Keratinocyte (primary cell): ENCODE measurements around the gene FBXO9. TPM values are rescaled to one million over a fixed set of nuclear protein-coding genes. Genes with fewer than 3 reads are reported as not detected.

Experiments used
- DNase-seq: peaks from one replicate; pipeline ENCODE4 v3.0.0-alpha.2; 2011; ENCODE audit warnings: low read depth, missing footprints, low spot score
- FAIRE-seq: peaks from 2 replicates; lab custom pipeline; 2011; peaks lifted over from hg19 to GRCh38; lab: Jason Lieb, UNC
- H2AFZ ChIP-seq: 2 replicates; pipeline ENCODE4 v1.6.0; 2012; ENCODE audit warnings: low read length, control low read depth, inconsistent platforms; ENCODE audit not compliant: control insufficient read depth
- H3K27ac ChIP-seq: 2 replicates; pipeline ENCODE4 v1.5.1; 2011; ENCODE audit warnings: low read length; ENCODE audit not compliant: control insufficient read depth, insufficient read depth
- H3K27me3 ChIP-seq: 3 replicates; pipeline ENCODE4 v1.6.0; 2011; ENCODE audit warnings: low read length; ENCODE audit not compliant: control insufficient read depth, insufficient read depth; ENCODE audit errors: extremely low read depth
- H3K36me3 ChIP-seq, 2 experiments: 2 replicates in 1 of 2; 3 replicates in 1 of 2; pipeline ENCODE4 v1.5.1; 2011; ENCODE audit warnings: low read length in 2 of 2, mild to moderate bottlenecking in 1 of 2; ENCODE audit not compliant: control insufficient read depth in 2 of 2, insufficient read depth in 2 of 2; ENCODE audit errors: extremely low read depth in 1 of 2
- H3K4me1 ChIP-seq: 3 replicates; pipeline ENCODE4 v1.5.1; 2011; ENCODE audit warnings: low read length; ENCODE audit not compliant: control insufficient read depth, insufficient read depth; ENCODE audit errors: extremely low read depth
- H3K4me2 ChIP-seq: 3 replicates; pipeline ENCODE4 v1.6.0; 2011; ENCODE audit warnings: low read depth, low read length; ENCODE audit not compliant: control insufficient read depth, insufficient read depth; ENCODE audit errors: extremely low read depth
- H3K4me3 ChIP-seq, 3 experiments: fragments of 200-600 bp in 1 of 3; sonication (generic) in 1 of 3; 2 replicates in 2 of 3; 3 replicates in 1 of 3; pipeline ENCODE4 v1.5.1; 2011 to 2016; ENCODE audit warnings: low read length in 3 of 3, mild to moderate bottlenecking in 3 of 3, control low read depth in 2 of 3, inconsistent platforms in 1 of 3, low read depth in 1 of 3, mixed read lengths in 1 of 3, mixed run types in 1 of 3, moderate library complexity in 1 of 3; ENCODE audit not compliant: control insufficient read depth in 2 of 3, insufficient read depth in 2 of 3; ENCODE audit errors: extremely low read depth in 1 of 3
- H3K79me2 ChIP-seq: 2 replicates; pipeline ENCODE4 v1.6.0; 2012; ENCODE audit warnings: low read length; ENCODE audit not compliant: control insufficient read depth, insufficient read depth
- H3K9ac ChIP-seq: 3 replicates; pipeline ENCODE4 v1.6.0; 2011; ENCODE audit warnings: low read length; ENCODE audit not compliant: control insufficient read depth, insufficient read depth; ENCODE audit errors: extremely low read depth
- H3K9me1 ChIP-seq: 3 replicates; pipeline ENCODE4 v1.6.0; 2011; ENCODE audit warnings: low read length; ENCODE audit not compliant: control insufficient read depth, insufficient read depth; ENCODE audit errors: extremely low read depth
- H3K9me3 ChIP-seq: 2 replicates; pipeline ENCODE4 v1.5.1; 2012; ENCODE audit warnings: low read depth, low read length; ENCODE audit not compliant: control insufficient read depth
- H4K20me1 ChIP-seq: 3 replicates; pipeline ENCODE4 v1.6.0; 2011; ENCODE audit warnings: low read length; ENCODE audit not compliant: control insufficient read depth, insufficient read depth; ENCODE audit errors: extremely low read depth
- EZH2 ChIP-seq: IDR thresholded peaks from one replicate; pipeline ENCODE4 v1.6.1; 2012; ENCODE audit warnings: inconsistent platforms, mild to moderate bottlenecking, low read length, moderate library complexity
- dilution Hi-C: fragments of 300-500 bp; cut with MboI; formaldehyde crosslinking; loops from one replicate; pipeline ENCODE4 v1.7.0; 2020; ENCODE audit warnings: low sequenced_read_pairs; ENCODE audit not compliant: extremely low pct_ligation_motif_present
- polyA plus RNA-seq, 5 experiments: library from polyadenylated mRNA; depleted of rRNA in 3 of 5; stranded (reverse) in 3 of 5; stranded (forward) in 1 of 5; unstranded in 1 of 5; fragments of >200 nt; gene quantifications; 1 replicate in 1 of 5; 2 replicates in 3 of 5; 3 replicates in 1 of 5; pipeline versions ENCODE4 v1.2.1 to v1.2.3, GENCODE V29; 2011 to 2012; ENCODE audit warnings: missing spikeins in 2 of 5, low read depth in 1 of 5, low replicate concordance in 1 of 5
- TF ChIP-seq, protein P1 (sequence below), 3 experiments: IDR thresholded peaks in 1 of 3; conservative IDR thresholded peaks in 1 of 3; optimal IDR thresholded peaks in 1 of 3; 2 replicates in 2 of 3; 3 replicates in 1 of 3; pipeline versions ENCODE3 to v1.5.1; 2011; ENCODE audit warnings: low read length in 3 of 3, mild to moderate bottlenecking in 3 of 3, moderate library complexity in 2 of 3, control low read depth in 1 of 3, inconsistent platforms in 1 of 3; ENCODE audit not compliant: insufficient read depth in 2 of 3; ENCODE audit errors: extremely low read depth in 1 of 3

Gene FBXO9
- polyA plus RNA-seq, 1 donor (not counting 4 experiments of a cell fraction or from before 2014, with no cell fraction given), result 71.8 TPM

DNA sequence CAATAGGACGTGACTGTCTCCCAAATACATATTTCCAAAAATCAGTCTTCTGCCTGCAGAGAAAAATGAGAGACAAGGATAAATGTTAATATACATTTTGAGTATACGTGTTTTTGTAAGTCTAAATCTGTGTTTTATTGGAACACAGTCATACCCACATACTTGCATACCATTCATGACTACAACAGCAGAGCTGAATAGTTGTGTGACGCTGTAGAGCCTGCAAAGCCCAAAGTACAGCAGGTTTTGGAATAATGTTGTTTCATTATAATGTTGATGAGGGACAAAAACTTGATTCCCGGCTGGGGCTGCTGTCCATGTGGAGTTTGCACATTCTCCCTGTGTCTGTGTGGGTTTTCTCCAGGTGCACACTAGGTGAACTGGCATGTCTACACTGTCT, 23.8 kb upstream of the FBXO9 start:
- dilution Hi-C loops, result no loop called here
- Histone ChIP-seq H3K36me3 (peaks cover 0 to 4% of the 10 kb centered on the region in 2 experiments), H3K9ac (no peak overlapping the region), H3K27me3 (no peaks in the 10 kb centered on the region), H3K27ac (no peak overlapping the region), H4K20me1 (no peaks in the 10 kb centered on the region), H3K79me2 (no peaks in the 10 kb centered on the region), H3K4me1 (peaks cover 24% of the 10 kb centered on the region), H2AFZ (no peak overlapping the region), H3K9me3 (no peaks in the 10 kb centered on the region), H3K9me1 (no peaks in the 10 kb centered on the region), H3K4me2 (peak overlapping the region; percentile 7), H3K4me3 (no peak overlapping the region)
- FAIRE-seq (peak; percentile 48), DNase-seq (no peak)
- no peak for TF ChIP-seq EZH2
- TF ChIP-seq, protein P1, sequence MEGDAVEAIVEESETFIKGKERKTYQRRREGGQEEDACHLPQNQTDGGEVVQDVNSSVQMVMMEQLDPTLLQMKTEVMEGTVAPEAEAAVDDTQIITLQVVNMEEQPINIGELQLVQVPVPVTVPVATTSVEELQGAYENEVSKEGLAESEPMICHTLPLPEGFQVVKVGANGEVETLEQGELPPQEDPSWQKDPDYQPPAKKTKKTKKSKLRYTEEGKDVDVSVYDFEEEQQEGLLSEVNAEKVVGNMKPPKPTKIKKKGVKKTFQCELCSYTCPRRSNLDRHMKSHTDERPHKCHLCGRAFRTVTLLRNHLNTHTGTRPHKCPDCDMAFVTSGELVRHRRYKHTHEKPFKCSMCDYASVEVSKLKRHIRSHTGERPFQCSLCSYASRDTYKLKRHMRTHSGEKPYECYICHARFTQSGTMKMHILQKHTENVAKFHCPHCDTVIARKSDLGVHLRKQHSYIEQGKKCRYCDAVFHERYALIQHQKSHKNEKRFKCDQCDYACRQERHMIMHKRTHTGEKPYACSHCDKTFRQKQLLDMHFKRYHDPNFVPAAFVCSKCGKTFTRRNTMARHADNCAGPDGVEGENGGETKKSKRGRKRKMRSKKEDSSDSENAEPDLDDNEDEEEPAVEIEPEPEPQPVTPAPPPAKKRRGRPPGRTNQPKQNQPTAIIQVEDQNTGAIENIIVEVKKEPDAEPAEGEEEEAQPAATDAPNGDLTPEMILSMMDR (optimal IDR thresholded peaks at IDR 0.05 in 1 of 3, IDR thresholded peaks at IDR 0.05 in 1 of 3, conservative IDR thresholded peaks at IDR 0.05 in 1 of 3; ENCODE audit: extremely low read depth in 1 of 3, insufficient read depth in 2 of 3, low read length in 3 of 3), result no peak

GRCh38 chr6:53042112-53042511, 23.1 kb upstream of the FBXO9 start:
- H3K27ac ChIP-seq, result peak overlapping the region; percentile 39
- no peaks in the 10 kb centered on the region for H3K79me2 ChIP-seq
- TF ChIP-seq, protein P1 (optimal IDR thresholded peaks at IDR 0.05 in 1 of 3, IDR thresholded peaks at IDR 0.05 in 1 of 3, conservative IDR thresholded peaks at IDR 0.05 in 1 of 3; ENCODE audit: extremely low read depth in 1 of 3, insufficient read depth in 2 of 3, low read length in 3 of 3), result no peak
- no peak for TF ChIP-seq EZH2
- no peak overlapping the region for H2AFZ ChIP-seq
- no peaks in the 10 kb centered on the region for H4K20me1 ChIP-seq
- no peaks in the 10 kb centered on the region for H3K9me3 ChIP-seq
- H3K4me3 ChIP-seq, result no peak overlapping the region
- FAIRE-seq (peak; percentile 83), DNase-seq (peak; percentile 33)
- no peak overlapping the region for H3K9ac ChIP-seq
- no peaks in the 10 kb centered on the region for H3K9me1 ChIP-seq
- peaks cover 24% of the 10 kb centered on the region for H3K4me1 ChIP-seq
- H3K27me3 ChIP-seq, result no peaks in the 10 kb centered on the region
- H3K4me2 ChIP-seq, result peak overlapping the region; percentile 44
- peaks cover 0 to 4% of the 10 kb centered on the region in 2 experiments for H3K36me3 ChIP-seq
- dilution Hi-C loops, result no loop called here
